IPS-20b (cell line): ENCODE data around the gene APLP2.

Source experiments
- H3K27ac ChIP-seq: one replicate; pipeline ENCODE4 v1.5.1; 2013; ENCODE audit warnings: low read length
- H3K27me3 ChIP-seq: 2 replicates; pipeline ENCODE4 v1.6.1; 2013; ENCODE audit warnings: mild to moderate bottlenecking, low read length, inconsistent platforms; ENCODE audit not compliant: insufficient read depth
- H3K36me3 ChIP-seq: 2 replicates; pipeline ENCODE4 v1.6.1; 2013; ENCODE audit warnings: low read depth, mild to moderate bottlenecking, inconsistent platforms, low read length, moderate library complexity; ENCODE audit not compliant: insufficient read depth
- H3K4me1 ChIP-seq: 2 replicates; pipeline ENCODE4 v1.6.1; 2013; ENCODE audit warnings: mild to moderate bottlenecking, control low read depth, inconsistent platforms, low read length, moderate library complexity; ENCODE audit not compliant: insufficient read depth
- H3K4me3 ChIP-seq: 2 replicates; pipeline ENCODE4 v1.5.1; 2013; ENCODE audit warnings: mild to moderate bottlenecking, low read length, inconsistent platforms
- H3K9ac ChIP-seq: 2 replicates; pipeline ENCODE4 v1.6.1; 2013; ENCODE audit warnings: low read depth, mild to moderate bottlenecking, inconsistent platforms, low read length, moderate library complexity
- H3K9me3 ChIP-seq: 2 replicates; pipeline ENCODE4 v1.6.1; 2013; ENCODE audit warnings: mild to moderate bottlenecking, low read depth, low read length, inconsistent platforms; ENCODE audit not compliant: insufficient read depth

The APLP2 gene

GRCh38 chr11:130121445-130121978, 51.8 kb downstream of the APLP2 start:
- Histone ChIP-seq H3K27me3 (no peaks in the 10 kb centered on the region), H3K27ac (no peak overlapping the region), H3K4me1 (no peaks in the 10 kb centered on the region), H3K4me3 (no peak overlapping the region), H3K9me3 (no peaks in the 10 kb centered on the region), H3K9ac (no peak overlapping the region), H3K36me3 (peaks cover 80% of the 10 kb centered on the region)

GRCh38 chr11:130122141-130122575, 52.5 kb downstream of the APLP2 start:
- H3K27me3 ChIP-seq = no peaks in the 10 kb centered on the region
- no peaks in the 10 kb centered on the region for H3K4me1 ChIP-seq
- no peak overlapping the region for H3K4me3 ChIP-seq
- H3K27ac ChIP-seq = no peak overlapping the region
- H3K9ac ChIP-seq = no peak overlapping the region
- no peaks in the 10 kb centered on the region for H3K9me3 ChIP-seq
- H3K36me3 ChIP-seq = peaks cover 85% of the 10 kb centered on the region

- Histone ChIP-seq H3K4me1 (no peaks in the 10 kb centered on the region), H3K4me3 (no peak overlapping the region), H3K9me3 (no peaks in the 10 kb centered on the region), H3K9ac (no peak overlapping the region), H3K27me3 (no peaks in the 10 kb centered on the region), H3K36me3 (peaks cover 94% of the 10 kb centered on the region), H3K27ac (no peak overlapping the region)
Measured at GRCh38 chr11:130123414-130124040, 53.8 kb downstream of the APLP2 start.

GRCh38 chr11:130124096-130124495, 54.4 kb downstream of the APLP2 start:
- Histone ChIP-seq H3K9ac (no peak overlapping the region), H3K4me1 (no peaks in the 10 kb centered on the region), H3K4me3 (no peak overlapping the region), H3K9me3 (no peaks in the 10 kb centered on the region), H3K27me3 (no peaks in the 10 kb centered on the region), H3K27ac (no peak overlapping the region), H3K36me3 (peaks cover 95% of the 10 kb centered on the region)

GRCh38 chr11:130125638-130126037, 55.9 kb downstream of the APLP2 start:
- Histone ChIP-seq H3K27ac (no peak overlapping the region), H3K36me3 (peaks cover 98% of the 10 kb centered on the region), H3K27me3 (no peaks in the 10 kb centered on the region), H3K9me3 (no peaks in the 10 kb centered on the region), H3K9ac (no peak overlapping the region), H3K4me3 (no peak overlapping the region), H3K4me1 (no peaks in the 10 kb centered on the region)

GRCh38 chr11:130126516-130126915, 56.8 kb downstream of the APLP2 start:
- Histone ChIP-seq H3K27ac (no peak overlapping the region), H3K27me3 (no peaks in the 10 kb centered on the region), H3K4me1 (no peaks in the 10 kb centered on the region), H3K36me3 (peaks cover 99% of the 10 kb centered on the region), H3K9ac (no peak overlapping the region), H3K9me3 (no peaks in the 10 kb centered on the region), H3K4me3 (no peak overlapping the region)

- Histone ChIP-seq H3K36me3 (peaks cover 99% of the 10 kb centered on the region), H3K4me1 (no peaks in the 10 kb centered on the region), H3K9ac (no peak overlapping the region), H3K27me3 (no peaks in the 10 kb centered on the region), H3K27ac (no peak overlapping the region), H3K9me3 (peaks cover 8% of the 10 kb centered on the region), H3K4me3 (no peak overlapping the region)
Measured at GRCh38 chr11:130127509-130127908, 57.8 kb downstream of the APLP2 start.

GRCh38 chr11:130128626-130129025, 58.9 kb downstream of the APLP2 start:
- H3K36me3 ChIP-seq = peaks cover 99% of the 10 kb centered on the region
- H3K27ac ChIP-seq = no peak overlapping the region
- H3K9ac ChIP-seq = no peak overlapping the region
- H3K4me3 ChIP-seq = no peak overlapping the region
- peaks cover 18% of the 10 kb centered on the region for H3K9me3 ChIP-seq
- no peaks in the 10 kb centered on the region for H3K4me1 ChIP-seq
- H3K27me3 ChIP-seq = no peaks in the 10 kb centered on the region

GRCh38 chr11:130129922-130130321, 60.2 kb downstream of the APLP2 start:
- Histone ChIP-seq H3K27me3 (no peaks in the 10 kb centered on the region), H3K9me3 (peaks cover 18% of the 10 kb centered on the region), H3K4me3 (no peak overlapping the region), H3K36me3 (peaks cover 99% of the 10 kb centered on the region), H3K27ac (no peak overlapping the region), H3K4me1 (no peaks in the 10 kb centered on the region), H3K9ac (no peak overlapping the region)

- Histone ChIP-seq H3K27me3 (no peaks in the 10 kb centered on the region), H3K4me3 (no peak overlapping the region), H3K4me1 (no peaks in the 10 kb centered on the region), H3K9ac (no peak overlapping the region), H3K9me3 (peaks cover 18% of the 10 kb centered on the region), H3K36me3 (peaks cover 100% of the 10 kb centered on the region), H3K27ac (no peak overlapping the region)
Measured at GRCh38 chr11:130131961-130132850, 62.5 kb downstream of the APLP2 start.

GRCh38 chr11:130133716-130134115, 64.0 kb downstream of the APLP2 start:
- Histone ChIP-seq H3K27ac (no peak overlapping the region), H3K27me3 (no peaks in the 10 kb centered on the region), H3K4me3 (no peak overlapping the region), H3K4me1 (no peaks in the 10 kb centered on the region), H3K9ac (no peak overlapping the region), H3K9me3 (peaks cover 18% of the 10 kb centered on the region), H3K36me3 (peaks cover 97% of the 10 kb centered on the region)

- H3K36me3 ChIP-seq = peaks cover 96% of the 10 kb centered on the region
- no peak overlapping the region for H3K4me3 ChIP-seq
- H3K27me3 ChIP-seq = no peaks in the 10 kb centered on the region
- no peak overlapping the region for H3K27ac ChIP-seq
- no peaks in the 10 kb centered on the region for H3K4me1 ChIP-seq
- no peak overlapping the region for H3K9ac ChIP-seq
- H3K9me3 ChIP-seq = peaks cover 18% of the 10 kb centered on the region
Measured at GRCh38 chr11:130136107-130136506, 66.4 kb downstream of the APLP2 start.
